ENCODE results near the gene SEMG1. TPM values are rescaled to one million over a fixed set of nuclear protein-coding genes. Genes with fewer than 3 reads are reported as not detected.

SEMG1 gene
- total and polyA plus RNA-seq, 2 of the 8 experiments (the other 6 are each of a cell fraction or from before 2014, with no cell fraction given), result 3.0 to 5.8 TPM

GRCh38 chr20:45193331-45193730 is 13.5 kb upstream of the SEMG1 start (continued):
- TF ChIP-seq CHD1 (IDR thresholded peaks at IDR 0.05; ENCODE audit: low read depth, low read length) (no peak), JUN (IDR thresholded peaks at IDR 0.05; ENCODE audit: low read depth, low read length) (no peak)

All from H1 (cell line).